22Rv1 (cell line): ENCODE data around the gene CCDC40.

Source experiments
- H3K27ac ChIP-seq: fragments of 450-650 bp; 2 replicates; pipeline ENCODE4 v1.5.1; 2017
- ZFX ChIP-seq: fragments of 450-650 bp; IDR thresholded peaks from 2 replicates; pipeline ENCODE4 v1.6.1; 2017; ENCODE audit warnings: antibody characterized with exemption, borderline replicate concordance
- TF ChIP-seq, protein P1 (sequence below): fragments of 450-650 bp; IDR thresholded peaks from 2 replicates; pipeline ENCODE4 v1.5.1; 2017; ENCODE audit warnings: mild to moderate bottlenecking

The CCDC40 gene, protein sequence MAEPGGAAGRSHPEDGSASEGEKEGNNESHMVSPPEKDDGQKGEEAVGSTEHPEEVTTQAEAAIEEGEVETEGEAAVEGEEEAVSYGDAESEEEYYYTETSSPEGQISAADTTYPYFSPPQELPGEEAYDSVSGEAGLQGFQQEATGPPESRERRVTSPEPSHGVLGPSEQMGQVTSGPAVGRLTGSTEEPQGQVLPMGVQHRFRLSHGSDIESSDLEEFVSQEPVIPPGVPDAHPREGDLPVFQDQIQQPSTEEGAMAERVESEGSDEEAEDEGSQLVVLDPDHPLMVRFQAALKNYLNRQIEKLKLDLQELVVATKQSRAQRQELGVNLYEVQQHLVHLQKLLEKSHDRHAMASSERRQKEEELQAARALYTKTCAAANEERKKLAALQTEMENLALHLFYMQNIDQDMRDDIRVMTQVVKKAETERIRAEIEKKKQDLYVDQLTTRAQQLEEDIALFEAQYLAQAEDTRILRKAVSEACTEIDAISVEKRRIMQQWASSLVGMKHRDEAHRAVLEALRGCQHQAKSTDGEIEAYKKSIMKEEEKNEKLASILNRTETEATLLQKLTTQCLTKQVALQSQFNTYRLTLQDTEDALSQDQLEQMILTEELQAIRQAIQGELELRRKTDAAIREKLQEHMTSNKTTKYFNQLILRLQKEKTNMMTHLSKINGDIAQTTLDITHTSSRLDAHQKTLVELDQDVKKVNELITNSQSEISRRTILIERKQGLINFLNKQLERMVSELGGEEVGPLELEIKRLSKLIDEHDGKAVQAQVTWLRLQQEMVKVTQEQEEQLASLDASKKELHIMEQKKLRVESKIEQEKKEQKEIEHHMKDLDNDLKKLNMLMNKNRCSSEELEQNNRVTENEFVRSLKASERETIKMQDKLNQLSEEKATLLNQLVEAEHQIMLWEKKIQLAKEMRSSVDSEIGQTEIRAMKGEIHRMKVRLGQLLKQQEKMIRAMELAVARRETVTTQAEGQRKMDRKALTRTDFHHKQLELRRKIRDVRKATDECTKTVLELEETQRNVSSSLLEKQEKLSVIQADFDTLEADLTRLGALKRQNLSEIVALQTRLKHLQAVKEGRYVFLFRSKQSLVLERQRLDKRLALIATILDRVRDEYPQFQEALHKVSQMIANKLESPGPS

DNA sequence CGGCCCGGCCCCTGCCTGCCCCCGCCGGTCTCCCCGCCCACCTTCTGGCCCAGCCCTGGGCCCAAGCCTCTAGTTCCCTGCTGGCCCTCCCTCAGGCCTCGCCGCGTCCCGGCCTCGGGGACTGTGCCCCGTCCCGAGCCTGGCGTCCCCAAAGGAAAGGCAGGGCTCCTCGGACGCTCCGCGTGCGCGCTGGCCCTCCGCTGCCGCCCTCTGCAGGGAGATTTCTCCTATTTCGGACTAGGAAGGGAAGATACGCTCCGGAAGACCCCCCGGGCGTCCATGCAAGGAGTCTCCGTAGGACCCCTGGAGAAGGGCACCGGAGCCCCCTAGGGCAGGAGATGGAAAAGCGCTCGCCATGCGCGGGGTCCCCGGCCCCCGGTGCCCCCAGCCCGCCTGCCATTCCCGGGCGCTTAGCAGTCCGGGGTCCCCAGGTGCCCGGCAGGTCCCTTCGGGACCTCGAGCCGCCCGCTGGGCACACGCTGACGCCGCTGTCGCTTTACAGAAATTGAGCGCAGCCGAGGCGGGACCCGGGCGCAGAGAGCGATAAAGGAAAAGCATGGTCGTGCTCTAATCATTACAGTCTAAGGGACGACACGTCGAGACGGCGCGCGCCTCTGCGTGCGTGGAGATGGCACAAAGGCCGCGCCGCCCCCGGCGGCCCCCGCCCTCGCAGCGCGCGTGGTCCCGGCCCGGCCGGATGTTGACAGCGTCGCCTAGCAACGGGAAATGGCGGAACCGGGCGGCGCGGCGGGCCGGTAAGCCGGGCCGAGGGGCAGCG is at the start of gene CCDC40:
Gene CCDC40 (plus strand): TSS at position 706 of the 778 bp plus-strand sequence. CDS start 21 bp downstream, at position 727.
- no peak for TF ChIP-seq ZFX
- TF ChIP-seq, protein P1, sequence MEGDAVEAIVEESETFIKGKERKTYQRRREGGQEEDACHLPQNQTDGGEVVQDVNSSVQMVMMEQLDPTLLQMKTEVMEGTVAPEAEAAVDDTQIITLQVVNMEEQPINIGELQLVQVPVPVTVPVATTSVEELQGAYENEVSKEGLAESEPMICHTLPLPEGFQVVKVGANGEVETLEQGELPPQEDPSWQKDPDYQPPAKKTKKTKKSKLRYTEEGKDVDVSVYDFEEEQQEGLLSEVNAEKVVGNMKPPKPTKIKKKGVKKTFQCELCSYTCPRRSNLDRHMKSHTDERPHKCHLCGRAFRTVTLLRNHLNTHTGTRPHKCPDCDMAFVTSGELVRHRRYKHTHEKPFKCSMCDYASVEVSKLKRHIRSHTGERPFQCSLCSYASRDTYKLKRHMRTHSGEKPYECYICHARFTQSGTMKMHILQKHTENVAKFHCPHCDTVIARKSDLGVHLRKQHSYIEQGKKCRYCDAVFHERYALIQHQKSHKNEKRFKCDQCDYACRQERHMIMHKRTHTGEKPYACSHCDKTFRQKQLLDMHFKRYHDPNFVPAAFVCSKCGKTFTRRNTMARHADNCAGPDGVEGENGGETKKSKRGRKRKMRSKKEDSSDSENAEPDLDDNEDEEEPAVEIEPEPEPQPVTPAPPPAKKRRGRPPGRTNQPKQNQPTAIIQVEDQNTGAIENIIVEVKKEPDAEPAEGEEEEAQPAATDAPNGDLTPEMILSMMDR = no peak
- H3K27ac ChIP-seq = peak within 1 kb of the TSS; percentile 89

DNA sequence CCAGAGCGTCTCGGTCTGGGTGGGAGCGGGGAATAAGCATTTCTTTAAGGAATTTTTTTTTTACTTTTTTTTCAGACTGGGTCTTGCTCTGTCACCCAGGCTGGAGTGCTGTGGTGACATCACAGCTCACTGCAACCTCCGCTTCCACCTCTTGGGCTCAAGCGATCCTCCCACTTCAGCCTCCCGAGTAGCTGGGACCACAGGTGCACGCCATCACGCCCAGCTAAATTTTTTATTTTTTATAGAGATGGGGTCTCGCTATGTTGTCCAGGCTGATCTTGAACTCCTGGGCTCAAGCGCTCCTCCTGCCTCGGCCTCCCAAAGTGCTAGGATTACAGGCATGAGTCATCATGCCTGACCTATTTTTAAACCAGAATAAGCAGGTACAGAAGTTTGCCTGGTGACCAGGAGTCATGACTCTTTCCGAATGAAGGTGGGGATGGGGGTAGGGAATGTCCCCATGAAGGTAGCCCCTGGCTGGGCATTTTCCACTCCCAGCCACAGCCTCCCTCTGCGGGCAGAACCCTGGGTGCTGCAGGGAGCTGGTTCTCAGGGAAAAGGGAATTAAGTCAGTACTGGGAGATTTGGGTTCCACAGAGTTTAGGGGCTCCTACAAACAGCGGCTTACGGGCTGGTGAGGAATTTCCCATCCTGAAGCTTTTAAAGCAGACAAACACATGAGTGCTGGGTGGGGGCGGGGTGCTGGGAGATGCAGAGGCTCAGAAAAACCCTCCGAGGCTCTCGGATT is 49.1 kb upstream of the CCDC40 start:
- TF ChIP-seq, protein P1 = no peak
- TF ChIP-seq ZFX = no peak
- peak overlapping the region; percentile 97 for H3K27ac ChIP-seq

DNA sequence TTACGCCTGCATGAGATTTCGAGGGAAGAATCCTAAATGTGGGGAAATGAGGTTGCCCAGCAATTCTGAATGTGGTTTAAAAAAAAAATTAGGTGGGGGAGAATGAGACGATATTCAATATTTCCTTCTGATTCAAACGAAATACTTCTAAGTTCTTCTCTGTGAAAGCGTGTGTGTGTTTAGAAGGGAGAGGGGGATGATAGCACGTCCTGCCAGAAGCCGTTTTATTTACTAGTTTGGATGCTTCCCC is 48.6 kb upstream of the CCDC40 start:
- peak overlapping the region; percentile 97 for H3K27ac ChIP-seq
- TF ChIP-seq, protein P1 = no peak
- TF ChIP-seq ZFX = no peak

DNA sequence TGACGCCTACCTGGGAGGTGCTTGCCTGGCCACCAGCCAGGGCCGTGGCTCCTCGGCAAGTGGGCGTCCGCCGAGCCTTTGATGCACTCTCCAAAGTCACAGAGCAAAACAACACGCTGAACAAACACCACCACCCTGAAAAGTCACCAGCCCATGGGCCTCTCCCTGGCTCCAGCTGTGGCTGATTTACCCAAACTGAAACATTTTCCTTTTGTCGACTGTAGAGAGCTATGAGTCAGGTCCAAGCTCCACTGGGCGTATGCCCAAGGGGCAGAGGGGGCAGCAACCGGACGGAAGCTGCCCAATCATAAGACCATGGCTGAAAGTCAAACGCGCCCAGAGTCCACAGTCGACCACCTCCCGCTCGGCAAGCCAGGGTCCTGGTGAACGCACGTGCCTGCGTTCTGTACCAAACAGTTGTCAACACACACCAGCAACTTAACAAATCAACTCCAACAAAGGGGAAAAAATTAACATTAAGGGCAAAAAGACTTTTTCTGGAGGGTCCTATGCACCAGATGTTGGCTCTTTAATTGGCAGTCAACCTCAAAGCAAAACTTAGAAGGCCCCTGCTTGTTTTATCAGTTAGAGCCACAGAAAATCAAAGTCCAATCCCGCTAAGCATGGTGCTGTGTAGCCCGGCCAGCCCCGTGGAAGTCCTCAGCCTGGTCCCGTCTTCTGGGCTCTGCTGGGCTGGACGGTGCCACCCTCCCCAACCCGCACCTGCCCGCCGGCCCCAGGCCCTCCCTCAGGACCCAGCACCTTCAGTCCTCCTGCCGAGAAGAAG is 48.1 kb upstream of the CCDC40 start:
- peak overlapping the region; percentile 97 for H3K27ac ChIP-seq
- no peak for TF ChIP-seq ZFX
- TF ChIP-seq, protein P1 = no peak

DNA sequence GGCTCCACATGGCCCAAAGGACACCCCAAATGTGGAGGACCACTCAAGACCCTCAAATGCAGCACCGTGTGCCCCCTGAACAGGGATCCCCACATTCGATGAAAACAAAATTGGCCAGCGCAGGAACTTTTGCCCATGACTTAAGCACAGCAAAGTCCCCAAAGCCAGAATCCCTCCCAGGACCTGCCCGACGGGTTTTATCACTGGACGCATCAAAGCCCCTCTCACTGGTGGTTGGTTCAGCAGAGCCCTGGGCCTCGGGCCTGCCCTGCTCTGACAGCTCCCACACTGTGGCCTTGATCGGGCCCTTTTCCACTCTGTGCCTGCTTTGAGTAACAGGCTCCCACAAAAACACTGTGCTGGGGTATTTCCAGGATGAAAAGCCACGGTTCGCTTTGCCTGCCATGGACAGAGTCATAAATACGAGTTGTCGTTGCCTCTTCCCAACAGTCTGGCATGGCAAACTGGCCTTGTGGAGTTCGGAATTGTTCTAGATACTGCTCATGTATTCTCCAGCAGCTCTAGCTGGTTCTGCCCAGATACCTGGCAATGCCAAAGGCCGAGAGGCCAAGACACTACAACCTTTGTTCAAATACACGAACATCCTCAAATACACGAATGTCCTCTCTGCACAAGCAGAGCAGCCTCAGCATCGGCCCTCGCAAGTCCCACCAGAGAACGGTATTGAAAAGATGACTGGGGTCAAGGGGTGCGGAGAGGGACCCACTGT is 47.2 kb upstream of the CCDC40 start:
- H3K27ac ChIP-seq = peak overlapping the region; percentile 97
- TF ChIP-seq ZFX = no peak
- TF ChIP-seq, protein P1 = no peak
